ENCODE measurements around the gene CD68.

The CD68 gene, protein sequence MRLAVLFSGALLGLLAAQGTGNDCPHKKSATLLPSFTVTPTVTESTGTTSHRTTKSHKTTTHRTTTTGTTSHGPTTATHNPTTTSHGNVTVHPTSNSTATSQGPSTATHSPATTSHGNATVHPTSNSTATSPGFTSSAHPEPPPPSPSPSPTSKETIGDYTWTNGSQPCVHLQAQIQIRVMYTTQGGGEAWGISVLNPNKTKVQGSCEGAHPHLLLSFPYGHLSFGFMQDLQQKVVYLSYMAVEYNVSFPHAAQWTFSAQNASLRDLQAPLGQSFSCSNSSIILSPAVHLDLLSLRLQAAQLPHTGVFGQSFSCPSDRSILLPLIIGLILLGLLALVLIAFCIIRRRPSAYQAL

DNA sequence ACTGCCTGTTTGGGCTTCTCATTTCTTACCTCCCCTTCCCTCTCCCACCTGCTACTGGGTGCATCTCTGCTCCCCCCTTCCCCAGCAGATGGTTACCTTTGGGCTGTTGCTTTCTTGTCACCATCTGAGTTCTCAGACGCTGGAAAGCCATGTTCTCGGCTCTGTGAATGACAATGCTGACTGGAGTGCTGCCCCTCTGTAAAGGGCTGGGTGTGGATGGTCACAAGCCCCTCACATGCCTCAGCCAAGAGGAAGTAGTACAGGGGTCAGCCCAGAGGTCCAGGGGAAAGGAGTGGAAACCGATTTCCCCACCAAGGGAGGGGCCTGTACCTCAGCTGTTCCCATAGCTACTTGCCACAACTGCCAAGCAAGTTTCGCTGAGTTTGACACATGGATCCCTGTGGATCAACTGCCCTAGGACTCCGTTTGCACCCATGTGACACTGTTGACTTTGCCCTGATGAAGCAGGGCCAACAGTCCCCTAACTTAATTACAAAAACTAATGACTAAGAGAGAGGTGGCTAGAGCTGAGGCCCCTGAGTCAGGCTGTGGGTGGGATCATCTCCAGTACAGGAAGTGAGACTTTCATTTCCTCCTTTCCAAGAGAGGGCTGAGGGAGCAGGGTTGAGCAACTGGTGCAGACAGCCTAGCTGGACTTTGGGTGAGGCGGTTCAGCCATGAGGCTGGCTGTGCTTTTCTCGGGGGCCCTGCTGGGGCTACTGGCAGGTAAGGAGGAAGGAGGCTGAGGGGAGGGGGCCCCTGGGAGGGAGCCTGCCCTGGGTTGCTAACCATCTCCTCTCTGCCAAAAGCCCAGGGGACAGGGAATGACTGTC, at the start of gene CD68:
CD68 (plus strand) TSS at position 638 of the 833 bp plus-strand sequence; CDS start at position 678, 40 bp downstream.
- peak; percentile 64 to 69 for DNase-seq

DNA sequence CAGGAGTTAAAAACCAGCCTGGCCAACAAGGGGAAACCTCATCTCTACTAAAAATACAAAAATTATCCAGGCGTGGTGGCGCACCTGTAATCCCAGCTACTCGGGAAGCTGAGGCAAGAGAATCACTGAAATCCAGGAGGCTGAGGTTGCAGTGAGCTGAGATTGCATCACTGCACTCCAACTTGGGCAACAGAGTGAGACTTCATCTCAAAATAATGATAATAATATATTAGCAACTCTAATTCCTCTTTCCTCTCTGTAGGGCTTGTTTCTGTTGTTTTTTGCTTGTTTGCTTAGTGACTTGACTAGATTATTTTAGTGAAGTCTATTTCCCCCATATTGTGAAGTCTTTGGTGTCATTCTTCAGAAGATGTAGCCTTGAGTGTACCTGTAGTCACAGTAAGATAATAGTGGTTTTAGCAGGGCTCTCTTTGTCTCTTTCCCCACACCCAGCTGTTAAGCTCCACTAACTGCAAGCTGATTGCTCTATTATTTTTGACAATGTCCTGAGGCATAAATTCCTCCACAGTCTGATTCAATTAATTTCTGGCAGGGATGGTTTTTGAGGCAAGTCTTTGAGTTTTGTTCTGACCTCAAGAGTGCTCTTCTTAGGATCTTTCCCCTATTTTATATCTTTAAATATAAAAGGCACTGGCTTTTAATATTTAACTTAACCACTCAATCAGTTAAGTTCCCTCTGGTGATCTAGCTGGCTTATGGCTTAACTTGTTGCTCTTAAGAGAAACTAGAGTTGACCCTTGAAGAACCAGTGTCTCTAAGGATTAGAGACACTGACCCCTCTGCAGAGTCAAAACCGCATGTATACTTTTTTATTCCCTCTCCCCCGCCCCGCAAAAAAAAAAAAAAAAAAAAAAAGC, 49.2 kb upstream of the CD68 start:
- DNase-seq: no peak

DNA sequence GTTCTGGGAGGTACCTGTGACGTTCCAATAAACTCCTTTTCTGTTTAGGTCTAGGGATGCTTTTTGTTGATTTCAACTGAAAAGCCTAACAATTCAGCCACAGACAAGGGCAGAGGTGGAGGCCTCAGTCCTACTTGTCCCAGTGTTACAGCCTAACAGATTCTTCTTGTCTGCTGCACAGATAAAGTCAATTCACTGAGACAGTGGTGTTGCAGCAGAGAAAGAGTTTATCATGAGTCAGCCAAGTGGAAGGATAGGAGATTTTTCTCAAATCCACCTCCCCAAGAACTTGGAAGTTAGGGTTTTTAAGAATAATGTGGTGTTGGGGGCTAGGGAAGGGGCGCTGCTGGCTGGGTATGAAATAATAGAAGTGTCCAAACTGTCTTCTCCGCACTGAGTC, 41.4 kb upstream of the CD68 start:
- DNase-seq: no peak

DNA sequence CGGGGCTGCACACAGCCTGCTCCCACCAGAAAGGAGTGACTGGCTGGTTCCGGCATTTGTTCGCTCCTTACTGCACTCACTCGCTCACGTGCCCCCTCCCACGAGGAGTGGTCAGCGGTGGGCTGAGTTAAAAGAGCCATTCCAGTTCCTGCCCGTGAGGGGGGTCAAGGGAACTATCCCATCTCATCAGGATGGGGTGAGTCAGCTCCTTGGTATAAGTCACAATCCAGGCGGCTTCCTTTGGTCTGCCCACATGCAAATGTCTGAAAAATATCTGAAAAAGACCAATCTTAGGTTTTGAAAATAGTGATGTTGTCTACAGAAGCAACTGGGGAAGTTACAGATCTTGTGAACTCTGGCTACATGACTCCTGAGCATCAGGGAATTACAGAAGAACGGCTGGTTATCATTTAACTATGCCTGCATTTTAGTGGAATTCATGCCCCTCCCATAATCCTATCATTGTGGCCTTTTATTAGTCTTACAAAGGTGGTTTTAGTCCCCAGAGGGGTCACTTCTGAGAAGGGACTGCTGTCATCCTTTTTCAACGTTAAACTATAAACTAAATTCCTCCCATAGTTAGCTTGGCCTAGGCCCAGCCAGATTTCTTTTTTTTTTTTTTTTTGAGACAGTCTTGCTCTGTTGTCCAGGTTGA, 40.4 kb upstream of the CD68 start:
- no peak for DNase-seq

DNA sequence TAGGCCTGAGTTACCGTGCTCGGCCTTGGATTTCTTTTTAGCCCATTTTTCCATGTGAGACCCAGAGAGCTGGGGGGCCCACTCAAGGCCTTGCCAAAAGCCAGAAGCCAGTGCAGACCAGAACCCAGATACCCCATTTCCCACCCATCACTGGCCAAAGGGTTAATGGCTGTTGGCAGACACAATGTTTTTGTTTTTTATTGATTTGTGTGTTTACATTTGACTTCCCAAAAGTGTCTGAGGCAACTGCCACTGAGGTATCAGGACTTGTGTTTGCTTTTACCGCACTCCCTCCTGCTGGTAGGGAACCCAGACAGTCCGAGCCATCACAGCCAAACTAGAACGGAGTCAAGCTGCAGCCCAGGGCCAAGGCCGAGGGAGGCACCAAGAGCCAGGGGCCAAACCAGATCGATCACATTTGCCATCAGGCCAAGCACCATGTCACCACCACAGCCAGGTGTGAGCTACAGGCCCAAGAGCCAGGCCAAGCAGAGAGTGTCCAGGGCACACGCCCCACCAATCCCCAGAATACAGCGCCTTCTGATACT, 38.3 kb upstream of the CD68 start:
- DNase-seq: no peak

DNA sequence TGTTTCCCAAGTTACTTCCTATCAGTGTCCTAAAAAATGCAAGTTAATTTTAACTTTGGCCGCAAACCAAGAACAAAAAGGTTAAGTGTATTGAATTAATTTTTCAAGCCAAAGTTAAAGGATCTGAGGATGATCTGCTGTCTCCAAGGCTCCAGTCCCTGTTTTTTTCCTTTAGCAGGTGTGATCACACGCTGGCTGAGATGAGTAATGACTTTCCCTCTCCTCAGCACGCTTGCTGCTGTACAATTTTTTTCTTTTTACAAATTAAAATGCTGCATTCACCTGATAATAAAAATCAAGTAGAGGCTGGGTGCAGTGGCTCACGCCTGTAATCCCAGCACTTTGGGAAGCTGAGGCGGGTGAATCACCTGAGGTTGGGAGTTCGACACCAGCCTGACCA, 34.5 kb upstream of the CD68 start:
- no peak for DNase-seq

DNA sequence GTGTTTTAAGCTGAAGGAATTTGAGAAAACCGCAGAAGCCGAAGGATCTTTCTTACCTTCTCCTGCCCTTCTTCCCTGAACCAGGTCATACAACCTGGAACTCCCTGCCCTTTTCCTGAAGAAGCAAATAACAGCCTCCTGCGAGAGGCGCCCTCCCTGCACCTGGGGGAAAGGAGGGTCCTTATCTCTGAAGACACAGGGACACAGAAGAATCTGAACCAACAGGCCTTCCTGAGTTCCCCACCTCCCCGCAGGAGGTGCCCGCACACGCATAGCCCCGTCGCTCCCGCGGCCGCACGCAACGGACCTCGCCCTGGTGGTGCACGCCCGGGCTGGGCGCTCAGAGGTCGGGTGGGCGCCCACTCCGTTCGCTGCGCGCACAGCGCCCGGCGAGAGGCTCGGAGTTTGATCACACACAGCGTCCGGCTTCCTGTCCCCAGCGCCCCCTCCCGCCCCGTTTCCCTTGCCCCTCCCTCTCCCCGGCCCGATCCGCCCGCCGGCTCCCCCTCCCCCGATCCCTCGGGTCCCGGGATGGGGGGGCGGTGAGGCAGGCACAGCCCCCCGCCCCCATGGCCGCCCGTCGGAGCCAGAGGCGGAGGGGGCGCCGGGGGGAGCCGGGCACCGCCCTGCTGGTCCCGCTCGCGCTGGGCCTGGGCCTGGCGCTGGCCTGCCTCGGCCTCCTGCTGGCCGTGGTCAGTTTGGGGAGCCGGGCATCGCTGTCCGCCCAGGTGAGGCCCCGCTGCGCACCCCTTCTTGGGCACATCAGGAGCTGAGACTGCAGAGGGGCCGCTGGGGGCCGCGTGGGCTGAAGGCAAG, 30.6 kb upstream of the CD68 start, which contains the start of gene TNFSF12:
TNFSF12 (plus strand) TSS at position 474 of the 816 bp plus-strand sequence; CDS start at position 570, 96 bp downstream.
- peak in 1 of 2 donors; percentile 44 for DNase-seq

DNA sequence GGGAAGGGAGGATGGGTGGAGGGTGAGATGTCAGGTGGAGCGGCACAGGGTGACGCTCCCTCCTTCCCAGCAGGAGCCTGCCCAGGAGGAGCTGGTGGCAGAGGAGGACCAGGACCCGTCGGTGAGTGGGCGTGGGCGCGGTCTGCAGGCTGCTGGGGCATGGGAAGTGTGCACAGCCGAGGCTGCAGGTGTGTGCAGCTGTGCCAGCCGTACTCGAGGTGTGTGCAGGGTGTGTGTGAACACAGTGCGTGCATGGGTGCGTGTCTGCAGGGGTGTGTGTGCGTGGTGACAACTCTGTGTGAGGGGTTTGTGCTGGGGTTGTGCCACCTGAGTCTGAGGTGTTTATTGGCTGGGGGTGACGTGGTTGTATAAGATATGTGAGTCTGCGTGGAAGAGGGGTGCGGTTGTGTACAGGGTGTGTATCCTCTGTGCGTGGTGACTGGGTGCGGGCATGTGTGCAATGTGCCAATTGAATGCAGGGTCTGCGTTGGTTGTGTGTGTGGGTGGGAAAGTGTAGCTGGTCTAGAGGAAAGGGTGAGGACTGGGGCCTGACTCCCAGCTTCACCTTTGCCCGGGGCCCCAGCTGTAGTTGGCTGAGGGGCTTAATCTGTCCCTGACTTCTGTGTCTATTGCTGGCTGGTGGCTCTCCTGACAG, 29.9 kb upstream of the CD68 start:
- DNase-seq: peak in 1 of 2 donors; percentile 27

DNA sequence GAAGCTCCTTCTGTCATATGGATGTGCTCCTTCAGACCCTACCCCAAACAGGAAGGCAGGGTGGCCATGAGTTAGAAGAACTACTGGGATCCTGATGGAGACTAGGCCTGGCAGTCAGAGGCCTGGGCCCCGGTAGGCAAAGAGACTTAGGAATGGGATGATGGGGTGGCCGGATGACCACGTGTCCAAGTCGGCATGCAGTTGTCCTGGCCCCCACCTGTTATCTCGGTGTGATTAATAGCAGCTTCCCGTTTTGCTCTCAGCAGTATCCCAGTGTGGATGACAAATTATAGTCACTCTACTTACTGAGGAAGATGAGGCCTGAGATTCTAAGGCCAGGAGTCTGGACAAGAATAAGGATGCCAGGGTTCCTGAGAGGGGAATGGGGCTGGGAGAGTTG, 29.1 kb upstream of the CD68 start:
- DNase-seq: no peak

DNA sequence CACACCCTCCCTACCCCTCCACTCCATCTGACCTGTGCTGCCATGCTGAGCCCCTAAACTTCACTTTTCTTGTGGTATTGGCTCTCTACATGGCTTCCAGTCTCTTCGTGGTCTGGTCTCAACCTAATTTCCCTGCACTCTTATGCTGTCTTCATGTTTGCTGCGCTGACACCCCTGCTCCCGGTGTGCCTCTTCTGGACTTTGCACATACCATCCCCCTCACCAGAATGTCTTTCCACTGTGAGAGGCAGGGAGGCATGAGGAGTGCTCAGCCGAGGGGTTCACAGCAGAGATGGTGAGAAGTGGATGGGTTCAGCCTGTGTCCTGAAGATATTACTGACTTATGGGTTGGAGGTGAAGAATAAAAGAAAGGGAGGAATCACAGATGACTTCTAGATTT, 28.0 kb upstream of the CD68 start:
- no peak for DNase-seq

DNA sequence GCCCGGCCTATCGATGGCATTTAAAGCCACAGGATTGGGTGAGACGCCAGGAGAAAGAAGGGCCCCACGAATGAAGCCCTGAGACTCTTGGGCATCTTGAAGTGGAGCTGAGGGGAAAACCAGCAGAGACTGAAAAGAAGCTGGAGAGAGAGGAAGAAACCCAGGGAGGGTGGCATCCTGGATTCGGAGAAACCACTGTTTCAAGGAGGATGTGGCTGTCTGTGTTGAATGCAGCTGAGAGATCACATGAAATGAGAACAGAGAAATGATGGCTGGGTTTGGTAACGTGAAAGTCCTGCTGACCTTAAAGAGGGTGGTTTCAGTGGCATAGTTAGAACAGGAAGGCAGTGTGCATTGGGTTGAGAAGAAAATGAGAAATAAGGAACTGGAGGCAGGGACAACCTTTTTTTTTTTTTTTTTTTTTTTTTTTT, 26.8 kb upstream of the CD68 start:
- DNase-seq: no peak

DNA sequence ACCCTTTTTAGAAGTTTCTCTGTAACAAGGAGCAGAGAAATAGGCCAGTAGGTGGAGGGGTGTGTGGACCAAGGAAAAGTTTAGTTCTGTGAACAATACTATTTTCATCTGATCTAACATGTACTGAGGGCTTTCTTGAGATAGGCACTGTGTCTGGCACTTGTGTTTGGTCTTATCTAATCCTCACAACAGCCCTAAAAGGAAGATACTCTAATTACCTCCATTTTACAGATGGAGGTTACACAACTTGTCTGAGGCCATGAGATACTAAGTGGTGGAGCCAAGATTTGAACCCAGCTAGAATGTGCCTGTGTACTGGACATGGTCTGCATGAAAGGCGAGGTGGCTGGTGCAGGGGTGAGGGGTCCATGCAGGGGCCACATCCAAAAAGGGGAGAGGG, 26.1 kb upstream of the CD68 start:
- DNase-seq: no peak

DNA sequence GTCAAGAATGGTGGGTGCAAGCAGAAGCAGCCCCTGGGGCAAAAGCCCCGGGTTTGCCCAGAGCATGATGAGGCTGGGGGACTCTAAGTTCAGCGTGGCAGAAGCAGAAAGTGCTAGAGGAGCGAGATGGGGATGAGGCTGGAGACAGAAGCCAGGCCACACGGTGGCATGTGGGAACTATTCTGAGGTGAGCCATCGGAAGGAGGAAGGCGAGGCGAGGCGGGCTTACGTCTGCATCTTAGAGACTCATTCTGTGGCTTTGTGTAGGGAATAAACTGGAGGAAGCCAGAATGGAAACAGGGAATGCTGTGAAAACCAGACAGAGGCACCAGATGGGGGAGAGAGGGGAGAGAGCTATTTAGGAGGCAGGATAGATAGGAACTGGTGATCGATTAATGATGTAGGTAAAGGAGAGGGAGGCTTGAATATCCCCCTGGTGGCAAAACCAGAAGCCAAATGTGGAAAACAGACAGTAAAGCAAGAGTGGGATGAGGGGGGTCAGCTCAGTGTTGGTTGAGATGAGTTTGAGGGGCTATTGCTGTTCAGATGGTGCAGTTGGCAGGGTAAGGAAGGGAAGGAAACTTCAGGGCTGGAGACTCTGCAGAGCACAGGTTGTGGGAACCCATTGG, 24.0 kb upstream of the CD68 start:
- no peak for DNase-seq

DNA sequence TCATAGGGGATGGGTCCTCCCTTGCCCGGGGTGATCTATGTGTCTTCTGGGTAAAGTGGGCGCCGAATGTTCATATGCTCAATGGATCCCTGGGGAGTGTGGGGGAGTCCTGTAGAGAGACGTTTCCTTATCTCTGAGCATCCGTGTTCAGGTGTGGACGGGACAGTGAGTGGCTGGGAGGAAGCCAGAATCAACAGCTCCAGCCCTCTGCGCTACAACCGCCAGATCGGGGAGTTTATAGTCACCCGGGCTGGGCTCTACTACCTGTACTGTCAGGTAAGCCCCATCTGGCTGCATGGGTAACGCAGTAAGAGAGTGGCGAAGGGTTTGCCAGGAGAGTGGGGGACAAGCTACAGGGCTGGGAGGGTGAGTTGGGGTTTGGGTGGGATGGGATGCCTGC, 22.8 kb upstream of the CD68 start:
- no peak for DNase-seq

DNA sequence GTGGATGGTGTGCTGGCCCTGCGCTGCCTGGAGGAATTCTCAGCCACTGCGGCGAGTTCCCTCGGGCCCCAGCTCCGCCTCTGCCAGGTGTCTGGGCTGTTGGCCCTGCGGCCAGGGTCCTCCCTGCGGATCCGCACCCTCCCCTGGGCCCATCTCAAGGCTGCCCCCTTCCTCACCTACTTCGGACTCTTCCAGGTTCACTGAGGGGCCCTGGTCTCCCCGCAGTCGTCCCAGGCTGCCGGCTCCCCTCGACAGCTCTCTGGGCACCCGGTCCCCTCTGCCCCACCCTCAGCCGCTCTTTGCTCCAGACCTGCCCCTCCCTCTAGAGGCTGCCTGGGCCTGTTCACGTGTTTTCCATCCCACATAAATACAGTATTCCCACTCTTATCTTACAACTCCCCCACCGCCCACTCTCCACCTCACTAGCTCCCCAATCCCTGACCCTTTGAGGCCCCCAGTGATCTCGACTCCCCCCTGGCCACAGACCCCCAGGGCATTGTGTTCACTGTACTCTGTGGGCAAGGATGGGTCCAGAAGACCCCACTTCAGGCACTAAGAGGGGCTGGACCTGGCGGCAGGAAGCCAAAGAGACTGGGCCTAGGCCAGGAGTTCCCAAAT, 22.2 kb upstream of the CD68 start:
- DNase-seq: no peak

DNA sequence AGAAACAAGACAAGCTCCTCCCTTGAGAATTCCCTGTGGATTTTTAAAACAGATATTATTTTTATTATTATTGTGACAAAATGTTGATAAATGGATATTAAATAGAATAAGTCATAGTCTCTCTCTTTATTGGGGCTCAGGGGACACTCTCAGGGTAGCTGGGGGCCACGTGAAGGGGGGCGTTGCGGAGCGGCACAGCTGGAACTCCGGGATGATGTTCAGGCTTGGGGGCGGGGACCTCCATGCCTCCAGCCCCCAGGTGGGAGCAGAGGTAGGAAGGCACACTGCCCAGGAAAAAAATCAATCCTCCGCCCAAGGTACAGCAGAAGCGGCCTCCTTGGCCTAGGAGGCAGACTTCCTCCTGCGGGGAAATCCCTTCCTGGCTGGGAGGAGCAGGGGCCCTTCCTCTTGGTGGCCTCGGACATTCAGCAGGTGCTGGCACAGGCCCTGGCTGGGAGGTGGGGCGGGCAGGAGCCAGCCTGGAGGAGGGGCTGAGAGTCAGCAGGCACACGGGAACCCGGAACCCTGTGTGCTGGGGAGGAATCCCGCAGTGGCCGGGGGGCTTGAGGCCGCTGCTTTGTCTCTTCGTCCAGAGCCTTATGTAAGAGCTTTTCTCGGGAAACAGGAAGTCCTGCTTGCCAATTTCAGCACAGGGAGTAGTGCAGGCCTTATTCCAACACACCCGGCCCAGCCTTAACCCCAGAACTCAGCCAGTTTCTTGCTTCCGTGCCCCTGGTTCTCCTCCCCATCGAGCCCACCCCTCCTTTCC, 21.5 kb upstream of the CD68 start:
- DNase-seq: no peak

DNA sequence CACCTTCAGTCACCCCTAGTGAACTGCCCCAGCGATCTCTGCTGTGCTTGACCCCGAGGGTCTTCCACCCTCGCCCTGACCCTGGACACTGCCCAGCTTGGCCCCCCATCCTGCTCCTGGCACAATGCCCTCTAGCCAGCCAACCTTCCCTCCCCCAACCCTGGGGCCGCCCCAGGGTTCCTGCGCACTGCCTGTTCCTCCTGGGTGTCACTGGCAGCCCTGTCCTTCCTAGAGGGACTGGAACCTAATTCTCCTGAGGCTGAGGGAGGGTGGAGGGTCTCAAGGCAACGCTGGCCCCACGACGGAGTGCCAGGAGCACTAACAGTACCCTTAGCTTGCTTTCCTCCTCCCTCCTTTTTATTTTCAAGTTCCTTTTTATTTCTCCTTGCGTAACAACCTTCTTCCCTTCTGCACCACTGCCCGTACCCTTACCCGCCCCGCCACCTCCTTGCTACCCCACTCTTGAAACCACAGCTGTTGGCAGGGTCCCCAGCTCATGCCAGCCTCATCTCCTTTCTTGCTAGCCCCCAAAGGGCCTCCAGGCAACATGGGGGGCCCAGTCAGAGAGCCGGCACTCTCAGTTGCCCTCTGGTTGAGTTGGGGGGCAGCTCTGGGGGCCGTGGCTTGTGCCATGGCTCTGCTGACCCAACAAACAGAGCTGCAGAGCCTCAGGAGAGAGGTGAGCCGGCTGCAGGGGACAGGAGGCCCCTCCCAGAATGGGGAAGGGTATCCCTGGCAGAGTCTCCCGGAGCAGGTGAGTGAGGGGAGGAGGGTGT, 20.7 kb upstream of the CD68 start, which contains the start of gene TNFSF13:
TNFSF13 (plus strand) TSS at position 207 of the 776 bp plus-strand sequence; CDS start at position 497, 290 bp downstream.
- DNase-seq: no peak
